Measurements from ENCODE around the gene EPS8L1. TPM values are rescaled to one million over a fixed set of nuclear protein-coding genes. Genes with fewer than 3 reads are reported as not detected.

The EPS8L1 gene
- polyA plus RNA-seq, 1 of the 3 experiments (the other 2 are of a cell fraction) = 12.9 TPM

- CTCF ChIA-PET = interaction anchor here (1.1 to 1.6 kb wide), 2 partner anchors 37 to 46 kb away, joined by 4 to 5 read pairs; no protein-coding TSS in a partner anchor
Observed at GRCh38 chr19:55095260-55096060, 19.8 kb downstream of the EPS8L1 start.

DNA sequence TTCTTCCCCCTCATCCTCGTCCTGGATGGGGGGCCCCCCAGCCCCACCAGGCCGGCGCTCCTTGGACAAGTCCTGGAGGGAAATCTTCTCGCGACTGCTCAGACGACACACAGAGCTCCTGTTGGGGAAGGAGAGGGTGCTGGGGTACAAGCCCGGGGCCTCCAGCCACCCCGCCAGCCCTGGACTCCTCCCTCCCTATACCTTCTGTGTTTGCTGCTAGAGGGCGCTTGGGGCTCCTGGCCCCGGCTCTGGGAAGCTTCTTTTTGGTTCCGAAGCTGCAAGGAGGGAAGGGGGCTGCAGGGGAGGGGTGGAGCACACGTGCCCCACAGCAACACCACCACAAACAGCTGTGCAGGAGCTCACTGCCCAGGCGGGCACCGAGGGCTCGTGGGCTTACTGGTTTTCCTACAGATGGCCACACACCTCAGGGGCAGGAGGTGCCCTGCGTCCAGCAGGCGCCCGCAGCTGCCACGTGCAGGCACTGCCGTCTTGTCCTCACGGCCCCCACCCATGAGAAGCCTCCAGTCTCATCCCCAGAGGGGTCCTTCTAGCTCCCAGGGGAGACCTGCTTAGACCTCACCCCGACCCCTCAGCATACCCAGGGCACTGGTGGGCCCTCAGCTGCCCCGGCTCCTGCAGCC is 20.5 kb downstream of the EPS8L1 start:
- WGBS (ENCODE audit: low lambda C conversion rate) = 93% methylated on average over 10 of the region's 23 CpGs

More at GRCh38 chr19:55095260-55096060, 19.8 kb downstream of the EPS8L1 start:
- no peaks in the 10 kb centered on the region for H3K27me3 ChIP-seq (ENCODE audit: insufficient read depth)
- H4K20me1 ChIP-seq (ENCODE audit: insufficient read depth) = 0 out of 2 replicates have a peak, but pooled peaks cover 4% of the 10 kb centered on the region
- WGBS (ENCODE audit: low lambda C conversion rate) = 83% methylated on average over 8 of the region's 23 CpGs
- H3K79me2 ChIP-seq (ENCODE audit: insufficient read depth) = no peaks in the 10 kb centered on the region
- H3K4me3 ChIP-seq (ENCODE audit: low read depth in 2 of 2, low read length in 1 of 2) = no peak overlapping the region
- H3K27ac ChIP-seq (ENCODE audit: low read depth in 2 of 2, low read length in 1 of 2) = no peak overlapping the region; a peak in 1 of 4 replicates
- H3K9me3 ChIP-seq = no peaks in the 10 kb centered on the region
- POLR2A ChIA-PET = no interaction called here
- DNase-seq = no peak
- TF ChIP-seq IRF3 (IDR thresholded peaks at IDR 0.05; ENCODE audit: low read depth, low read length) (no peak), YY1 (IDR thresholded peaks at IDR 0.05; ENCODE audit: low read depth) (no peak), FOXJ3 (CRISPR knock-in tag; IDR thresholded peaks at IDR 0.05) (no peak), CHD2 (IDR thresholded peaks at IDR 0.05; ENCODE audit: low read length, partially characterized antibody) (no peak)
- no peaks in the 10 kb centered on the region for H3F3A ChIP-seq (replicated peaks; ENCODE audit: insufficient read depth)
- H3K9ac ChIP-seq = no peak overlapping the region
- H2AFZ ChIP-seq (ENCODE audit: low read depth) = no peak overlapping the region
- H3K9me2 ChIP-seq = no peaks in the 10 kb centered on the region
- H3K4me2 ChIP-seq = no peak overlapping the region
- H3K4me1 ChIP-seq (ENCODE audit: control insufficient read depth in 1 of 2, insufficient read depth in 2 of 2, low read depth in 1 of 2, low read length in 1 of 2) = no peaks in the 10 kb centered on the region; a peak in 1 of 4 replicates
- peaks cover 0 to 46% of the 10 kb centered on the region in 2 experiments for H3K36me3 ChIP-seq (replicated peaks in 1 of 2; ENCODE audit: control insufficient read depth in 1 of 2, insufficient read depth in 2 of 2, low read length in 1 of 2)

More for the DNA sequence above, 20.5 kb downstream of the EPS8L1 start:
- H3K27me3 ChIP-seq (ENCODE audit: insufficient read depth) = no peaks in the 10 kb centered on the region
- no peak overlapping the region for H3K27ac ChIP-seq (ENCODE audit: low read depth in 2 of 2, low read length in 1 of 2)
- H4K20me1 ChIP-seq (ENCODE audit: insufficient read depth) = 0 out of 2 replicates have a peak, but pooled peaks cover 4% of the 10 kb centered on the region
- H3K4me1 ChIP-seq (ENCODE audit: control insufficient read depth in 1 of 2, insufficient read depth in 2 of 2, low read depth in 1 of 2, low read length in 1 of 2) = no peaks in the 10 kb centered on the region; a peak in 1 of 4 replicates
- ChIA-PET CTCF (interaction anchor here (1.1 to 1.6 kb wide), 2 partner anchors 36 to 45 kb away, joined by 4 to 5 read pairs; no protein-coding TSS in a partner anchor), POLR2A (no interaction called here)
- no peak overlapping the region for H3K4me3 ChIP-seq (ENCODE audit: low read depth in 2 of 2, low read length in 1 of 2)
- H2AFZ ChIP-seq (ENCODE audit: low read depth) = no peak overlapping the region
- no peaks in the 10 kb centered on the region for H3F3A ChIP-seq (replicated peaks; ENCODE audit: insufficient read depth)
- peaks cover 0 to 40% of the 10 kb centered on the region in 2 experiments for H3K36me3 ChIP-seq (replicated peaks in 1 of 2; ENCODE audit: control insufficient read depth in 1 of 2, insufficient read depth in 2 of 2, low read length in 1 of 2)
- no peak overlapping the region for H3K4me2 ChIP-seq
- no peaks in the 10 kb centered on the region for H3K79me2 ChIP-seq (ENCODE audit: insufficient read depth)
- no peaks in the 10 kb centered on the region for H3K9me2 ChIP-seq
- no peaks in the 10 kb centered on the region for H3K9me3 ChIP-seq
- DNase-seq = no peak
- no peak for TF ChIP-seq FOSL2 (IDR thresholded peaks at IDR 0.05; ENCODE audit: borderline replicate concordance, low read depth)
- TF ChIP-seq JUND (IDR thresholded peaks at IDR 0.05) = no peak
- no peak for TF ChIP-seq GABPA (IDR thresholded peaks at IDR 0.05; ENCODE audit: low read depth)
- TF ChIP-seq, protein P1, sequence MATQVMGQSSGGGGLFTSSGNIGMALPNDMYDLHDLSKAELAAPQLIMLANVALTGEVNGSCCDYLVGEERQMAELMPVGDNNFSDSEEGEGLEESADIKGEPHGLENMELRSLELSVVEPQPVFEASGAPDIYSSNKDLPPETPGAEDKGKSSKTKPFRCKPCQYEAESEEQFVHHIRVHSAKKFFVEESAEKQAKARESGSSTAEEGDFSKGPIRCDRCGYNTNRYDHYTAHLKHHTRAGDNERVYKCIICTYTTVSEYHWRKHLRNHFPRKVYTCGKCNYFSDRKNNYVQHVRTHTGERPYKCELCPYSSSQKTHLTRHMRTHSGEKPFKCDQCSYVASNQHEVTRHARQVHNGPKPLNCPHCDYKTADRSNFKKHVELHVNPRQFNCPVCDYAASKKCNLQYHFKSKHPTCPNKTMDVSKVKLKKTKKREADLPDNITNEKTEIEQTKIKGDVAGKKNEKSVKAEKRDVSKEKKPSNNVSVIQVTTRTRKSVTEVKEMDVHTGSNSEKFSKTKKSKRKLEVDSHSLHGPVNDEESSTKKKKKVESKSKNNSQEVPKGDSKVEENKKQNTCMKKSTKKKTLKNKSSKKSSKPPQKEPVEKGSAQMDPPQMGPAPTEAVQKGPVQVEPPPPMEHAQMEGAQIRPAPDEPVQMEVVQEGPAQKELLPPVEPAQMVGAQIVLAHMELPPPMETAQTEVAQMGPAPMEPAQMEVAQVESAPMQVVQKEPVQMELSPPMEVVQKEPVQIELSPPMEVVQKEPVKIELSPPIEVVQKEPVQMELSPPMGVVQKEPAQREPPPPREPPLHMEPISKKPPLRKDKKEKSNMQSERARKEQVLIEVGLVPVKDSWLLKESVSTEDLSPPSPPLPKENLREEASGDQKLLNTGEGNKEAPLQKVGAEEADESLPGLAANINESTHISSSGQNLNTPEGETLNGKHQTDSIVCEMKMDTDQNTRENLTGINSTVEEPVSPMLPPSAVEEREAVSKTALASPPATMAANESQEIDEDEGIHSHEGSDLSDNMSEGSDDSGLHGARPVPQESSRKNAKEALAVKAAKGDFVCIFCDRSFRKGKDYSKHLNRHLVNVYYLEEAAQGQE (IDR thresholded peaks at IDR 0.05; ENCODE audit: low read depth, low read length) = no peak
- TF ChIP-seq FOXJ3 (CRISPR knock-in tag; IDR thresholded peaks at IDR 0.05) = no peak
- no peak for TF ChIP-seq ZBTB33 (IDR thresholded peaks at IDR 0.05; ENCODE audit: borderline replicate concordance, low read depth)
- no peak for TF ChIP-seq MXI1 (IDR thresholded peaks at IDR 0.05; ENCODE audit: low read depth, low read length)
- TF ChIP-seq RFX5 (IDR thresholded peaks at IDR 0.05; ENCODE audit: low read length) = no peak
- H3K9ac ChIP-seq = no peak overlapping the region
